C4-2B (cell line): ENCODE measurements around the gene GMNN.

Source experiments
- ZFX ChIP-seq: fragments of 450-650 bp; IDR thresholded peaks from 2 replicates; pipeline ENCODE4 v1.6.1; 2017
- TF ChIP-seq, protein P1 (sequence below): fragments of 450-650 bp; conservative IDR thresholded peaks from 2 replicates; pipeline ENCODE4 v1.5.1; 2017; ENCODE audit warnings: mild to moderate bottlenecking

DNA sequence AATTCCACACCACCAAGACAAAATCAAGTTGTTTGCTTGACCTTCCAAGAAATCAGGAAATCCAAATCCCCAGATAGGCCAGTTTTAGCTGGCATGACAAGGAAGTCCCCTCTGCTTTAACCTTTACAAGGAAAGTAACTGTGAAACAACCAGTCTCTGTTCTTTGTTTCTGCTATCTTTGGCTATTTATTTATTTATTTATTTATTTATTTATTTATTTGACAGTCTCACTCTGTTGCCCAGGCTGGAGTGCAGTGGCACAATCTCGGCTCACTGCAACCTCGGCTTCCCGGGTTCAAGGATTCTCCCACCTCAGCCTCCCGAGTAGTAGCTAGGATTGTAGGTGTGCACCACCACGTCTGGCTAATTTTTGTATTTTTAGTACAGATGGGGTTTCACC lies 14.5 kb upstream of the GMNN start:
- TF ChIP-seq ZFX = no peak
- TF ChIP-seq, protein P1, sequence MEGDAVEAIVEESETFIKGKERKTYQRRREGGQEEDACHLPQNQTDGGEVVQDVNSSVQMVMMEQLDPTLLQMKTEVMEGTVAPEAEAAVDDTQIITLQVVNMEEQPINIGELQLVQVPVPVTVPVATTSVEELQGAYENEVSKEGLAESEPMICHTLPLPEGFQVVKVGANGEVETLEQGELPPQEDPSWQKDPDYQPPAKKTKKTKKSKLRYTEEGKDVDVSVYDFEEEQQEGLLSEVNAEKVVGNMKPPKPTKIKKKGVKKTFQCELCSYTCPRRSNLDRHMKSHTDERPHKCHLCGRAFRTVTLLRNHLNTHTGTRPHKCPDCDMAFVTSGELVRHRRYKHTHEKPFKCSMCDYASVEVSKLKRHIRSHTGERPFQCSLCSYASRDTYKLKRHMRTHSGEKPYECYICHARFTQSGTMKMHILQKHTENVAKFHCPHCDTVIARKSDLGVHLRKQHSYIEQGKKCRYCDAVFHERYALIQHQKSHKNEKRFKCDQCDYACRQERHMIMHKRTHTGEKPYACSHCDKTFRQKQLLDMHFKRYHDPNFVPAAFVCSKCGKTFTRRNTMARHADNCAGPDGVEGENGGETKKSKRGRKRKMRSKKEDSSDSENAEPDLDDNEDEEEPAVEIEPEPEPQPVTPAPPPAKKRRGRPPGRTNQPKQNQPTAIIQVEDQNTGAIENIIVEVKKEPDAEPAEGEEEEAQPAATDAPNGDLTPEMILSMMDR = no peak
